CD4-positive, CD25-positive, alpha-beta regulatory T cell (primary cell): ENCODE measurements around the gene TARBP2. TPM values are rescaled to one million over a fixed set of nuclear protein-coding genes. Genes with fewer than 3 reads are reported as not detected.
A peak's percentile ranks its signal among the peaks of the same experiment; 100 is the strongest.
"Not testable (repeated sequence)": the region's sequence is repeated elsewhere in the genome, so short reads cannot be mapped to it uniquely, and the experiment has no call there.

ENCODE experiments used
- ATAC-seq, 2 donors: fragments of 150-1000 bp; cut with Tn5 transposase; one replicate each; pipeline ENCODE4 v1.10.0; 2021; ENCODE audit warnings: low read depth in 2 of 2, moderate number of reproducible peaks in 2 of 2, moderate library complexity in 1 of 2
- DNase-seq, 3 donors: peaks; one replicate each; pipeline versions ENCODE4 v3.0.0 to v3.0.0-alpha.2; 2012 to 2022; ENCODE audit warnings: mixed read lengths in 1 of 3
- H3K27ac ChIP-seq: one replicate; pipeline ENCODE4 v1.7.0; 2013; ENCODE audit warnings: mild to moderate bottlenecking, low read length; ENCODE audit not compliant: insufficient read depth, poor library complexity, severe bottlenecking
- H3K27me3 ChIP-seq: one replicate; pipeline ENCODE4 v1.7.0; 2013; ENCODE audit warnings: low read length; ENCODE audit not compliant: control insufficient read depth, insufficient read depth
- H3K36me3 ChIP-seq: one replicate; pipeline ENCODE4 v1.7.0; 2013; ENCODE audit warnings: mild to moderate bottlenecking, low read length, moderate library complexity; ENCODE audit not compliant: control insufficient read depth, insufficient read depth
- H3K4me1 ChIP-seq: 2 replicates; pipeline ENCODE4 v1.7.0; 2013; ENCODE audit warnings: mild to moderate bottlenecking, low read length; ENCODE audit not compliant: insufficient read depth, control insufficient read depth, poor library complexity, severe bottlenecking
- H3K4me3 ChIP-seq: one replicate; pipeline ENCODE4 v1.7.0; 2013; ENCODE audit warnings: low read depth, mild to moderate bottlenecking, low read length, moderate library complexity
- H3K9me3 ChIP-seq, 2 experiments: 1 replicate in 1 of 2; 2 replicates in 1 of 2; pipeline ENCODE4 v1.7.0; 2013; ENCODE audit warnings: low read length in 2 of 2, mild to moderate bottlenecking in 1 of 2, moderate library complexity in 1 of 2; ENCODE audit not compliant: control insufficient read depth in 2 of 2
- H3K27ac Mint-ChIP-seq, 3 donors: one replicate each; pipeline ENCODE4 v1.8.0; 2020 to 2022; ENCODE audit warnings: mild to moderate bottlenecking in 3 of 3, mixed read lengths in 3 of 3, moderate library complexity in 2 of 3
- H3K27me3 Mint-ChIP-seq: one replicate; pipeline ENCODE4 v1.8.0; 2022; ENCODE audit warnings: mild to moderate bottlenecking, mixed read lengths
- H3K36me3 Mint-ChIP-seq: one replicate; pipeline ENCODE4 v1.8.0; 2020; ENCODE audit warnings: mixed read lengths
- H3K4me1 Mint-ChIP-seq, 4 donors: one replicate each; pipeline ENCODE4 v1.8.0; 2020 to 2022; ENCODE audit warnings: mixed read lengths in 4 of 4, mild to moderate bottlenecking in 1 of 4
- H3K4me3 Mint-ChIP-seq, 4 donors: one replicate each; pipeline ENCODE4 v1.8.0; 2020 to 2022; ENCODE audit warnings: mild to moderate bottlenecking in 4 of 4, mixed read lengths in 4 of 4, moderate library complexity in 3 of 4
- H3K9me3 Mint-ChIP-seq, 7 donors: one replicate each; pipeline ENCODE4 v1.8.0; 2020 to 2022; ENCODE audit warnings: mixed read lengths in 7 of 7, mild to moderate bottlenecking in 3 of 7, moderate library complexity in 2 of 7
- polyA plus RNA-seq, 4 donors: library from polyadenylated mRNA; unstranded; fragments of 300-500 nt; fragmentation: Illumina TruSeq; gene quantifications; one replicate each; pipeline ENCODE4 v1.2.3, GENCODE V29; 2021
- total RNA-seq: library from RNA; stranded (reverse); gene quantifications from one replicate; pipeline ENCODE4 v1.2.3, GENCODE V29; 2022

Gene TARBP2
- total and polyA plus RNA-seq, 5 donors from 2014 or later = 22.5 to 29.1 (median 25.1) TPM

- H3K4me1 Mint-ChIP-seq = peaks cover 7 to 18% (median 12%) of the 10 kb centered on the region in 4 donors
- peak; percentile 19 to 74 (median 64) for DNase-seq
- no peaks in the 10 kb centered on the region for H3K9me3 Mint-ChIP-seq
- no peak overlapping the region for H3K4me3 Mint-ChIP-seq
- H3K36me3 Mint-ChIP-seq = peaks cover 9% of the 10 kb centered on the region
- Histone ChIP-seq H3K27me3 (no peaks in the 10 kb centered on the region), H3K27ac (no peak overlapping the region), H3K36me3 (peaks cover 34% of the 10 kb centered on the region), H3K9me3 (no peaks in the 10 kb centered on the region), H3K4me1 (no peaks in the 10 kb centered on the region), H3K4me3 (no peak overlapping the region)
- peak; percentile 86 to 87 for ATAC-seq
- peak overlapping the region; percentile 58 to 90 (median 89) for H3K27ac Mint-ChIP-seq
- no peaks in the 10 kb centered on the region for H3K27me3 Mint-ChIP-seq
Measured at GRCh38 chr12:53543539-53543938, 42.5 kb downstream of the TARBP2 start.

DNA sequence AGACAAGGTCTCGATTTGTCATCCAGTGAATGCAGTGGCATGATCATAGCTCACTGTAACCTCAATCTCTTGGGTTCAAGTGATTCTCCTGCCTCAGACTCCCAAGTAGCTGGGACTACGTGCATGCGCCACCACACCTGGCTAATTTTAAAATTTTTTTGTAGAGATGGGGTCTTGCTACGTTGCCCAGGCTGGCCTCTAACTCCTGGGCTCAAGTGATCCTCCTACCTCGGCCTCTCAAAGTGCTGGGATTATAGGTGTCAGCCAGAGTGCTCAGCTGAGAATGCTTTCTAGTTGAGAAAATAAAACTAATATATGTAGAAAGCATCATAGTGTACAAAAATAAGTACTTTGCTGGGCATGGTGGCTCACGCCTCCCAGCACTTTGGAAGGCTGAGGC is 47.3 kb downstream of the TARBP2 start:
- Mint-ChIP-seq H3K36me3 (peaks cover 26% of the 10 kb centered on the region), H3K4me1 (peaks cover 8 to 22% (median 19%) of the 10 kb centered on the region in 4 donors)
- not testable (repeated sequence) for ATAC-seq, H3K27me3 Mint-ChIP-seq, DNase-seq, H3K4me3 Mint-ChIP-seq, H3K4me1 ChIP-seq, H3K4me3 ChIP-seq, H3K27ac ChIP-seq, H3K9me3 Mint-ChIP-seq, H3K27me3 ChIP-seq, H3K9me3 ChIP-seq, H3K27ac Mint-ChIP-seq
- peaks cover 28% of the 10 kb centered on the region for H3K36me3 ChIP-seq

DNA sequence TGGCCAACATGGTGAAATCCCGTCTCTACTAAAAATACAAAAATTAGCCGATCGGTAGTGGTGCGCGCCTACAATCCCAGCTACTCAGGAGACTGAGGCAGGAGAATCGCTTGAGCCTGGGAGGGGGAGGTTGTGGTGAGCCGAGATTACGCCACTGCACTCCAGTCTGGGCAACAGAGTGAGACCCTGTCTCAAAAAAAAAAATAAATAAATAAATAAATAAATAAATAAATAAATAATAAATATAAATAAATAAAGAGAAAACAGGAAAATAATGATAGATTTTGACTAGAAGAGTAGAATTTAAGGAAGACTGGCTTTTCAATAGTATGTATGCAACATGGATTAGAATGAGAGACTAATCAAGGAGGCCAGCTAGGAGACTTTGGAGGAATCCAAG is 49.0 kb downstream of the TARBP2 start:
- Mint-ChIP-seq H3K4me1 (peaks cover 0 to 18% (median 5%) of the 10 kb centered on the region in 4 donors), H3K36me3 (peaks cover 23% of the 10 kb centered on the region)
- ATAC-seq, DNase-seq, H3K27me3 ChIP-seq, H3K9me3 Mint-ChIP-seq, H3K27ac Mint-ChIP-seq, H3K4me1 ChIP-seq, H3K9me3 ChIP-seq, H3K27ac ChIP-seq, H3K27me3 Mint-ChIP-seq, H3K4me3 Mint-ChIP-seq, H3K4me3 ChIP-seq: not testable (repeated sequence)
- peaks cover 28% of the 10 kb centered on the region for H3K36me3 ChIP-seq

- Mint-ChIP-seq H3K27me3 (no peaks in the 10 kb centered on the region), H3K4me1 (peaks cover 0 to 18% (median 4%) of the 10 kb centered on the region in 4 donors), H3K36me3 (peaks cover 23% of the 10 kb centered on the region), H3K4me3 (no peak overlapping the region), H3K9me3 (no peaks in the 10 kb centered on the region), H3K27ac (no peak overlapping the region)
- H3K4me3 ChIP-seq = no peak overlapping the region
- no peak for ATAC-seq
- H3K27me3 ChIP-seq = no peaks in the 10 kb centered on the region
- no peaks in the 10 kb centered on the region for H3K4me1 ChIP-seq
- DNase-seq = no peak
- H3K9me3 ChIP-seq = no peaks in the 10 kb centered on the region
- H3K27ac ChIP-seq = no peak overlapping the region
- peaks cover 28% of the 10 kb centered on the region for H3K36me3 ChIP-seq
Measured at GRCh38 chr12:53550595-53550994, 49.5 kb downstream of the TARBP2 start.

DNA sequence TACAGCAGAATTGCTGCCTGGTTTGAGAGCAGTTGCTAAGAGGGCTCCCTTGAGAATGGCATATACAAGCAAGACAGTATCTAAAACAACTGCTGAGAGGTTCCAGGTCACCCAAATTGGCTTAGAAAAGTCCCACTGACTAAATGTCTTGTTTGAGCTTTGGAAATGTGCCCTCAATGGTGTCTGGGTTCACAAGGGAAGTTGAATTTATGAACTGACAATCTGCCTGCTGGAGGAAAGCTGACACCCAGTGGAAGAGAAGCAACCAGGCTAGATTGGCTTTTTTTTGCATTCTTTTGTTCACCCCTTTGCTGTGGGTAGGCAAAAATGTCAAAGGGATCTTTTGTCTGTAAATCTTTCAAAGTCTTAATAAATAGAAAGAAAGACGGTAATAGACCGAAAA is 50.8 kb downstream of the TARBP2 start:
- no peaks in the 10 kb centered on the region for H3K27me3 Mint-ChIP-seq
- Histone ChIP-seq H3K27me3 (no peaks in the 10 kb centered on the region), H3K36me3 (peaks cover 28% of the 10 kb centered on the region), H3K4me3 (no peak overlapping the region), H3K9me3 (no peaks in the 10 kb centered on the region), H3K27ac (no peak overlapping the region), H3K4me1 (no peaks in the 10 kb centered on the region)
- H3K36me3 Mint-ChIP-seq = peaks cover 23% of the 10 kb centered on the region
- ATAC-seq = no peak
- DNase-seq = no peak
- H3K4me1 Mint-ChIP-seq = peaks cover 0 to 18% (median 4%) of the 10 kb centered on the region in 4 donors
- H3K9me3 Mint-ChIP-seq = no peaks in the 10 kb centered on the region
- no peak overlapping the region for H3K4me3 Mint-ChIP-seq
- H3K27ac Mint-ChIP-seq = peak overlapping the region in 1 of 3 donors; percentile 42

- H3K4me3 Mint-ChIP-seq = no peak overlapping the region
- peaks cover 28% of the 10 kb centered on the region for H3K36me3 ChIP-seq
- H3K27me3 ChIP-seq = no peaks in the 10 kb centered on the region
- DNase-seq (no peak), ATAC-seq (no peak)
- H3K27ac ChIP-seq = no peak overlapping the region
- H3K9me3 ChIP-seq = no peaks in the 10 kb centered on the region
- peaks cover 23% of the 10 kb centered on the region for H3K36me3 Mint-ChIP-seq
- H3K4me1 Mint-ChIP-seq = peaks cover 0 to 18% (median 4%) of the 10 kb centered on the region in 4 donors
- no peak overlapping the region for H3K4me3 ChIP-seq
- peak overlapping the region in 2 of 3 donors; percentile 42 to 58 for H3K27ac Mint-ChIP-seq
- H3K27me3 Mint-ChIP-seq = no peaks in the 10 kb centered on the region
- H3K4me1 ChIP-seq = no peaks in the 10 kb centered on the region
- H3K9me3 Mint-ChIP-seq = no peaks in the 10 kb centered on the region
Measured at GRCh38 chr12:53552361-53553327, 51.6 kb downstream of the TARBP2 start.
